Putamen (tissue), 1 donor: ENCODE measurements around the gene IPO4.

ENCODE experiments used
- DNase-seq: peaks from one replicate; pipeline ENCODE4 v3.0.0-alpha.2; 2016; ENCODE audit warnings: low spot score

IPO4 gene

DNA sequence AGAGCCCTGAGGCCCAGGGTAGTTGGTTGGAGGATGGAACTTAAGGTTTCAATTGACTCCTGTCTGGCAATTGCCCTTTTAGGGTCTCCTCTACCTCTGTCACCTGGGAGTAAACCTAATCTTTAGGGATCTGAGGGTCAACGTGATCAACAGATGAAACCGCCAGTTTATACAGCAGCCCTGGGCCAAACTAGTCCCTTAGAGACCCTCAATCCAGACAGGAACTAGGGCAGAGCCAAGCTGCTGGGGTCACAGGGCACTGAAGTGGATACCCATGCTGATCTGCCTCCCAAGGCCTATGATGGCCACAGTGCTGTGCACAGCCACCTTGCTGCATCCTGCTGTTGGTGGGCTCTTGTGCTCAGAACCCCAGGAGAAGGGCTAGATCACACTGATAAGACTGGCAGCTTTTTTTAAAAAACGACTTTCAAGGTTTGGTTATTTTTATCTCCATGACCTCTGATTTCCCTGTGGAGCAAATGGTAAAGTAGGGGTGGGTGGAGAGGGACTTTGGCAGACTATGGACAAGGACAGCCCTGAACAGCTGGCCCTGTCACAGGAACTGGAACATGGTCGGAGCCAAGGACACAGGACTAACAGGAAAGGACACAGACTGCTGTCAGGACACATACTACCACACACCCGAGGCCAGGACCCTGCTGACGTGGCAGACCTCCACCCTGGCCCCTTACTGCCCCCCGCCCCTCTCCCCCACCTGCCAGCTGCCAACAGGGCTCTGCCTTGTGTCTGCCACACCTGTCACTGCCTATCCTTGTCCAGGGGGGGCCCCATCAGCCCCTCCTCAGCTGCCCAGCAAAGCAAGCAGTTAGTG, 57.7 kb downstream of the IPO4 start:
- no peak for DNase-seq

DNA sequence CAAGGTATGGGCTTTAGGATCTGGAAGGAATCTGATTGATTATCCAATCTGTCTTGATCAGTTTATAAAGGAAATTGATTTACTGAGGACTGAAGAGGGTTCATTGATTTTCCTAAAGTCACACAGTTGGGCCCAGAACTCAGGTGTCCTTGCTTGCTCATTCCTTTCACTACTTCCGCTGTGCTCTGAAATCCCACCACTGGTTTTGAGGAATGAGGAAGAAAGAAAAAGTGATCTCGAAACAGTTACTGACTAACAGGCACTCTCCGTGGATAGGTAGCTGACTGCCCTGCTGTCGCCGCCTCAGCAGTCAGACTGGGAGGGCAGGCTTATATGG, 58.3 kb downstream of the IPO4 start, which contains the start of gene FITM1:
Gene FITM1, plus strand, starts transcription at position 280 of the 337 bp plus-strand sequence. CDS start 905 bp downstream, outside the sequence.
- no peak for DNase-seq
